Kidney epithelial cell (primary cell): ENCODE data around the gene SNPH. TPM values are rescaled to one million over a fixed set of nuclear protein-coding genes. Genes with fewer than 3 reads are reported as not detected.

Source experiments
- DNase-seq: peaks from one replicate; pipeline ENCODE4 v3.0.0-alpha.2; 2010; ENCODE audit warnings: low read depth
- H3K27me3 ChIP-seq: 2 replicates; pipeline ENCODE4 v1.6.0; 2011; ENCODE audit warnings: low read length; ENCODE audit not compliant: control insufficient read depth, insufficient read depth
- H3K36me3 ChIP-seq: 2 replicates; pipeline ENCODE4 v1.5.1; 2011; ENCODE audit warnings: low read length; ENCODE audit not compliant: control insufficient read depth, insufficient read depth
- H3K4me3 ChIP-seq: 2 replicates; pipeline ENCODE4 v1.5.1; 2011; ENCODE audit warnings: low read depth, mild to moderate bottlenecking, control low read depth, low read length
- total RNA-seq: library from RNA; depleted of rRNA; stranded (reverse); fragments of >200 nt; gene quantifications from 2 replicates; pipeline ENCODE4 v1.2.3, GENCODE V29; 2015
- TF ChIP-seq, protein P1 (sequence below): IDR thresholded peaks from 2 replicates; pipeline ENCODE4 v1.5.1; 2011; ENCODE audit warnings: mild to moderate bottlenecking, moderate library complexity, low read length, control low read depth, inconsistent platforms; ENCODE audit not compliant: insufficient read depth, poor library complexity, severe bottlenecking

SNPH gene
- total RNA-seq, 1 donor from 2014 or later = 7.1 TPM

DNA sequence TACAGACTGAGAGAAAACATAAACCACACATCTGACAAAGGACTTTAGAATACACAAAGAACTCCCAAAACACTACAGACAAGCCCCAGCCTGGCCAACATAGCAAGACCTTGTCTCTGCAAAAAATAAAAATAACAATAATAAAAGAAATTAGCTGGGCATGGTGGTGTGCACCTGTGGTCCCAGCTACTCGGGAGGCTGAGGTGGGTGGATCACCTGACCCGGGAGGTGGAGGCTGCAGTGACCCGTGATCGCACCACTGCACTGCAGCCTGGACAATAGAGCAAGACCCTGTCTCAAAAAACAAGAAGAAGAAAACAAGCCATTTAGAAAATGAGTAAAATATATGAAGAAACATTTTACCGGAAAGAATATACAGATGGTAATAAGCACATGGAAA lies 49.7 kb downstream of the SNPH start:
- TF ChIP-seq, protein P1, sequence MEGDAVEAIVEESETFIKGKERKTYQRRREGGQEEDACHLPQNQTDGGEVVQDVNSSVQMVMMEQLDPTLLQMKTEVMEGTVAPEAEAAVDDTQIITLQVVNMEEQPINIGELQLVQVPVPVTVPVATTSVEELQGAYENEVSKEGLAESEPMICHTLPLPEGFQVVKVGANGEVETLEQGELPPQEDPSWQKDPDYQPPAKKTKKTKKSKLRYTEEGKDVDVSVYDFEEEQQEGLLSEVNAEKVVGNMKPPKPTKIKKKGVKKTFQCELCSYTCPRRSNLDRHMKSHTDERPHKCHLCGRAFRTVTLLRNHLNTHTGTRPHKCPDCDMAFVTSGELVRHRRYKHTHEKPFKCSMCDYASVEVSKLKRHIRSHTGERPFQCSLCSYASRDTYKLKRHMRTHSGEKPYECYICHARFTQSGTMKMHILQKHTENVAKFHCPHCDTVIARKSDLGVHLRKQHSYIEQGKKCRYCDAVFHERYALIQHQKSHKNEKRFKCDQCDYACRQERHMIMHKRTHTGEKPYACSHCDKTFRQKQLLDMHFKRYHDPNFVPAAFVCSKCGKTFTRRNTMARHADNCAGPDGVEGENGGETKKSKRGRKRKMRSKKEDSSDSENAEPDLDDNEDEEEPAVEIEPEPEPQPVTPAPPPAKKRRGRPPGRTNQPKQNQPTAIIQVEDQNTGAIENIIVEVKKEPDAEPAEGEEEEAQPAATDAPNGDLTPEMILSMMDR = no peak
- Histone ChIP-seq H3K27me3 (no peaks in the 10 kb centered on the region), H3K4me3 (no peak overlapping the region), H3K36me3 (no peaks in the 10 kb centered on the region)
- DNase-seq = no peak

DNA sequence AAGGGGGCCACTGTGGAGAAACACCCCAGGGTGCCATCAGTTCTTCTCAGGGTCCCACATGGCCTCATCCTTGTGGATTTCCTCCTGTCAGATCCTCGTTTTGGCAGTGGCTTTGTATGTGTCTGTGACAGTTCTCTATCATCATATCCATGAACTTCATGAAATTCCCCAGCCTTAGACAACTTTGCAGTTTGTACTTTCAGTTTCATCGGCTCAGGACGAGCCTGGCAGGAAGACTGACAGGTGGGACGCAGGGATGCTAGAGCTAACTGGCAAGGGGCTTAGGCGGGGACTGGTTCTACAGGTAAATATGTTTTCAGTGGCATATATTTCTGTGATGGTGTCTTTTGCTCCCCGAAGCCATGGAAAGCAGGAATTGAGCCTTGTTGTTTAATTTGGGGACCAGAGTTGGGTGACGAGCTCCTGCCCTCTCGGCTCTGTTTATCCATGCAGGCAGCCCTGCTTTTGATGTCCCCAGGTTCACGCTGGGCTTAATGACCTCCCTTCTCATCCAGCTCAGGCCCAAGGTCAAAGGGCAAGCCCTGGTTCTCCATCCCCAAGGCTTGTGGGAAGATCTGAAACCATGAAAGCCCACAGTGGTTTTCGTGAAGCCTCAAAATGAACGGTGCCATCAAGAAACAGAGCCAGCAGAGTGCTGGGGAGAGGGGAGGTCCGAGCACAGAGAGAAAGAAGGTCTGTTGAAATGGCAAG lies 51.6 kb downstream of the SNPH start:
- TF ChIP-seq, protein P1 = no peak
- H3K27me3 ChIP-seq = no peaks in the 10 kb centered on the region
- no peak for DNase-seq
- no peak overlapping the region for H3K4me3 ChIP-seq
- H3K36me3 ChIP-seq = no peaks in the 10 kb centered on the region

DNA sequence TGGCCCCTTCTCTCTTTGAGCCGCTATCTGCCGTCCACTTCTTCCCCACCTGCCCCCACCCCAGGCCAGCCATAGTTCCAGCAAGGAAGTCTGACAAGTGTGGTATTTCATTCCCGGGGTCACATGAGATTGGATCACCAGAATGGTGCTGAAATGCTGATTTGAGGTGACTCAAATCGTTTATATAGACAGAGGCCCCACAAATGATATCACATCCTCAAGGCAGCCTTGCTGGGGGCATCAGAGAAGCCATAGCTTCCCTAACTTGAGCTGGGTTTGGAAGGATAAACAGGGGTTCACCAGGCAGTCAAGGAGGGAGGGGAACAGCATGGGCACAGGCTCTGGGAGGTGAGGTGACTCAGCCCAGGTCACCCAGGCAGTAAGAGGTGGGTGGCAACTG lies 53.0 kb downstream of the SNPH start:
- TF ChIP-seq, protein P1 = no peak
- DNase-seq = no peak

DNA sequence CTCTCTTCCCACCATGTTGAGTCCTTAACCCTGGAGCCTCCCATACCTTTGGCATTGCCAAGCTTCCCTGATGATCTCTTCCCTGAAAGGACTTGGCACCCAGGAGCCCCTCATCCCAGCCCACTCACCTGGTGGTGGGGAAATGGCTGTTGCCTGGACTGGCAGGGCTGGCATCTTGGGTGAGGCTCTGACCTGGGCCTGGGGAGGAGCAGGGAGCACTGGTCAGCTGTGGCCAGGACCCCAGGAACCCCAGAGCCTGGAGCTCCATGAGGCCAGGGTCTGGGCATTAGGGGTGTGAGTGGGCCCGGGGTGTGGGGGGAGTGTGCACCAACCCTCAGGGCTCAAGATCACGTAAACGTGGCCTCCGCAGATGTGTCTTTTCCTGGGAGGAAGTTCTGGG lies 53.4 kb downstream of the SNPH start:
- TF ChIP-seq, protein P1 = no peak
- H3K36me3 ChIP-seq = no peaks in the 10 kb centered on the region
- DNase-seq = no peak
- H3K4me3 ChIP-seq = no peak overlapping the region
- H3K27me3 ChIP-seq = no peaks in the 10 kb centered on the region

More for the DNA sequence above, 53.0 kb downstream of the SNPH start:
- Histone ChIP-seq H3K4me3 (no peak overlapping the region), H3K27me3 (no peaks in the 10 kb centered on the region), H3K36me3 (no peaks in the 10 kb centered on the region)

DNA sequence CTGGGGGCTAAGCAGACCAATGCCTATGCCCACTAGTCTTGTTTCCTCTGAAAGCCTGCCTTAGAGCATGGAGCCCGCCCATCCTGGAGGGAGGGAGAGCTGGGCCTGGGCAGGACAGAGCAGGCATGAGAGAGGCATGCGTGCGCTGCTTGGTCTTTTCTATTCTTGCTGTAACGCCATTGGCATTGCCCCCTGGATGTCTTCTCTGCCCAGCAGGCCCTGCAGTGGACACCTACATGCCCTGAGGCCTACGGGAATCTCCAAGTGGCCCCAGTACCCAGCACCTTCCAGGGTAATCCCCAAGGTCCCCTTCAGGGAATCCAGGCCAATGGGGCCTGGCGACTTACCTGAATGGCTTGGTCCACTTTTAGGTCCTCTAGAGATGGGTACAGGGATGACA lies 53.9 kb downstream of the SNPH start:
- no peaks in the 10 kb centered on the region for H3K27me3 ChIP-seq
- H3K4me3 ChIP-seq = no peak overlapping the region
- DNase-seq = no peak
- TF ChIP-seq, protein P1 = no peak
- no peaks in the 10 kb centered on the region for H3K36me3 ChIP-seq
